ENCODE results near the gene PRPF8.
"Not testable (repeated sequence)": the region's sequence is repeated elsewhere in the genome, so short reads cannot be mapped to it uniquely, and the experiment has no call there.

The PRPF8 gene

GRCh38 chr17:1688405-1688804, 3.7 kb upstream of the PRPF8 start:
- DNase-seq, result not testable (repeated sequence)

- DNase-seq, result no peak
These were observed 1.4 kb upstream of the PRPF8 start for GRCh38 chr17:1686086-1686485.

DNA sequence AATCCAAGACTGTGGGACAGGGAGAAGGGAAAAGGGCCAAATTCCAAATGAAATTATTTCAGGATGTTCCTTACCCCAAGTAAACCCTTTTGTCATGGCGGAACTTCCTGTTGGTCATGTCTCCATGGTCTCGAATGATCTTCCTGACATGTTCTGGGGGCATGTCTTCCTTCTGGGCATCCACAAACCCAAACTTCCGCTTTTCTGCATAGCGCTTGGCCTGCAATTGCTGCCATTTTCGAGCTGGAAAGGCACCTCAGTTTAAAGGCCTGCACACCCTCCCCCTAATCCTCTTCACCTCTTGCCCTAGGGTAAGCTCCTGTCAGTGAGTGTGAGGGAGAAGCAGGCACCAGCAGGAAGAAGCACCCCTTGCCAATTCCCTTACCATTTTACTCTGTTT, 1.2 kb downstream of the PRPF8 start:
- no peak for DNase-seq

- no peak for DNase-seq
These were observed 8.3 kb downstream of the PRPF8 start for GRCh38 chr17:1676401-1676800.

GRCh38 chr17:1673041-1673785, 11.5 kb downstream of the PRPF8 start:
- DNase-seq, result no peak

DNA sequence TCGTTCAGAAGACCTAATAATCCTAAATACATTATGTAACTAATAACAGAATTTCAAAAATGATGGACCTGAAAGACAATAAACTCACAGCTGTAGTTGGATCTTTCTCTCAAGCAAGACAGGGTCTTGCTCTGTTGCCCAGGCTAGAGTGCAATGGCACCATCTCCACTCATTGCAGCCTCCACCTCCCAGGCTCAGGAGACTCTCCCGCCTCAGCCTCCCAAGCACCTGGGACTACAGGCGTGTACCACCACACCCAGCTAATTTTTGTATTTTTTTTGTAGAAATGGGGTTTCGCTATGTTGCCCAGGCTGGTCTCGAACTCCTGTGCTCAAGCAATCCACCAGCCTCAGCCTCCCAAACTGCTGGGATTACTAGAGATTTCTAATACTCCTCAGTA, 20.7 kb downstream of the PRPF8 start:
- not testable (repeated sequence) for DNase-seq

DNA sequence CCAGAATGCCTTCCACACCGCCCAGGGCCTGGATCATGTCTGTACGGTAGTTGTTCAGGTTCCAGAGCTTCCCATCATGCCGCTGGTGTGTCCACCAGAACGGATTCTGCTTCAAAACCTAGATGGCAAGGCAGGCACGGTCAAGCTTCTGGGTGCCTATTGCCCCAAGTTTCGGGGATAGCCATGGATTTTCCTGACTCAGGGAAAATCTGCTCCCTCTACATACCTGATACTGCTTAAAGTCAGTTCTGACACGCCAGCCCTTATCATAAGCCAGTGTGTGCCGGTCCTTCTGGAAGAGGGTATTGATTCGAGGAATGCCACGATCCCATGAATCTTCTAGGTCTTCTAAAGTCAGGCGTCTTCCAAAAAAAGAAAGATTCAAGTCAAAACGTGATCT, 23.6 kb downstream of the PRPF8 start:
- no peak for DNase-seq

DNA sequence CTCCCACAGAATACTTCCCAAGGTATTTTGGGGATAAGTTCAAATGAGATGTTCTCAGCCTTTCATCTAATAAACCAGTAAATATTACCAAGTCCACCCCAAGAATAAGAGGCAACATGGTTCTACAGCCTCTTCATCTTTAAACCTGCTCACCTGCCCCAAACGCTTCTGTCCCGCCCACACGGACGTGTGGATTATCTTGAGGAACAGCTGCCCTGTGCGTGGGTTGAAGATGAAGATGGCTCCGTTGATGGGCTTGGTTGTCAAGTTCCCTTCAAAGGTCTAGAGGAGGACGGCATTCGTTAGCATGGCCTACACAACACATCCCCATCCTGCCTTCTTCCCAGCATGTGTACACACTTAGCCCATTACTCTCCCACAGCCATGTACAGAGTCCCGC, 26.6 kb downstream of the PRPF8 start:
- no peak for DNase-seq

- DNase-seq, result no peak
These were observed 30.9 kb downstream of the PRPF8 start for GRCh38 chr17:1653735-1654134.

GRCh38 chr17:1652794-1653193, 31.9 kb downstream of the PRPF8 start:
- DNase-seq, result not testable (repeated sequence)

DNA sequence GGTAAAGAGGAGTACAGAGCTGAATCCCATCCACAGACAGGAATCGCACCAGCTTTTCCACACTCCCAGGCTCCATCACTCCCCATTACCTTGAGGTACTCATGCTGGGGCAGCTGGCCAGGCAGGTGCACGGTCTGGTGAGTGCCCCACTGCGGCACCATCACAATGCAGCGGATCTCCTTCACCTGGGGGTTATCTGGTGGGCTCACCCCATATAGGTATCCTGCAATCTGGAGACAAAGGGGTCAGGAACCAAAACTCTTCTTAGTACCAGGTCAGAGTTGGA, 33.2 kb downstream of the PRPF8 start:
- no peak for DNase-seq

GRCh38 chr17:1650731-1651558, 33.7 kb downstream of the PRPF8 start:
- DNase-seq, result no peak

DNA sequence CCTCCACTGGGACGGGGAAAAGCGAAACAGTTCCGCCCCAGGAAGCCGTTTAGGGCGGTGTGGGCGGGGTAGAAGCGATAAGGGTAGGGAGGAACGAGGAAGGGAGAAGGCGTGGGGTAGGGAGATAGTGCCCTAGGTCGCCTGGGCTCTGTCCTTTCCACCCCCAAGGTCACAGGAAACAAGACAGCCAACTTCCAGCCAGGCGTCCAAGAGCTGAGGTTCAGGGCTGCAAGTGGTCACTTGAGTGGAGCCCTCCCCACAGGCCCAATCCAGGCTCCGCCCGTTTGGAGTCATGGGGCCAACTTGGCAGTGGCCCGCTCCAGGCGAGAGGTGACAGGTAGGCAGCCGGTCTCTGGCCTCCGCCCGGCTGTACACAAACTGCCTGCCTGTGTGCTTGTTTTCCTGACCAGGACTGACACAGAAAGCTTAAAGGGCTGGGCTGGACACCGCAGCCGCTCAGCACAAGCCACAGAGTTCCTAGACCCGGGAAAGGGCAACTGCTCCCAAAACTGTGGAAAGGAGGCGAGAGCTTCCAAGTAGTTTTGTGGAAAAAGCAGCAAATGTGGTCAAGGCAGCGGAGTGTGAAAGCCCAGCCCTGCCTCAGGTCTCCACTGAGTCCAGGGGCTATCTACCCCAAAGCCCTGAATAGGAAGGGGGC, 34.7 kb downstream of the PRPF8 start, which contains the start of gene RILP:
TSS of gene RILP (minus strand) at position 23 of the 658 bp plus-strand sequence. CDS start 62 bp downstream, outside the sequence.
- DNase-seq, result no peak

- DNase-seq, result peak; percentile 93 to 96
These were observed 35.5 kb downstream of the PRPF8 start for GRCh38 chr17:1648963-1649843.

DNA sequence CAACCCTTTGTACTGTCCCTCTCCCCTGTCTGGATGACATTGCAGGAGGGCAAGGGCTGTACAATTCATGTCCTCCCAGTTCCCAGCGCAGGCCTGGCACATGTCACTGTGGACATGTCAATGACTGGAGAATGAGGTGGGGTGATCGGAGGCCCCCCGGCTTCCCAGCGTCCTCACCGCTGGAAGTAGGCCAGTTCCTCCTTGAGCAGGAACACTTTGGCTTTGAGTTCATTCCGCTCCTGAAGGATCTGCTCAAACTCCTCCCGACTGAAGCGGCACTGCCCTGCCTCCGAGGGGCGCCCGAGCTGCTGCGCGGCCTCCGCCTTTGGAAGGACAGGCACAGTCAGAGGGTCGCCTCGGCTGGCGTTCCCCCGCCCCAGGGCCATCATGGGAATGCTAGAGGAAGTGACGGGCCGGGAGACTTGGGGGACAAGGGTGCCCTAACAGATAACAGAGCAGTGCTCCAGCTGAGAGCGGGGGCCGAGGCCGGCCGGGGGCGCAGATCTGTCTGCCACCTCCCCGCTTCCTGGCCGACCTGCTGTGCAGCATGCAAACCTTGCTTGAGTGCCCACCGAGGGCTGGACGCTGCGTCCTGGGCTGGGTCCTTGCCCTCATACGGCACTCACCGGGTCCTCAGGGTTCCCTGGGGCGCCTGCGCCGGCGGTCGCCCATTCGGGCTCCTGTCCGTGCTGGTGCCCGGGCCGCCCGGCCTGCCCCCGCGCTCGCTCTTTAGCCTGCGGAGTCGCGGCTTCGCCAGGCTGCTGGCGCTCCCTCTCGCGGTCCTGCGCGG, 36.3 kb downstream of the PRPF8 start:
- DNase-seq, result no peak

DNA sequence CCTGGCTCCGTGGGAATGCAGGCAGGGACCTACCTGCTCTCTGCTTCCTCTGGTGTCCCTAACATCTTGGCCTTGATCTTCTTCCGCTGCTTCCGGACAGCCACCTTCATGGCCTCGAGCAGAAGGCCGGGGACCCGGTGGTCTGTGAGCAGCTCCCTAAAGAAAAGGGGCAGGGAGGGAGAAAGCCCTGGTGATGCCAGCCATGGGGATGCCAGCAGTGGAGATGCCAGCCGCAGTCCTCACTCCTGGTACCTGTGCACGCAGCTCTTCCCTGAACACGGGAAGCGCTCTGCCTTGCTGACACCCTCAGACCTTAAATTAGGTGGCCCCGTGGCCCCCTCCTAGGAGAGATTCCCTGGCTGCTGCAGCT, 36.9 kb downstream of the PRPF8 start:
- DNase-seq, result no peak

- DNase-seq, result no peak
These were observed 38.3 kb downstream of the PRPF8 start for GRCh38 chr17:1646199-1646875.

- peak in 1 of 2 donors; percentile 18 for DNase-seq
These were observed 39.2 kb downstream of the PRPF8 start, which contains the start of gene SCARF1 for GRCh38 chr17:1645207-1646171. SCARF1 (minus strand) TSS chr17:1645732; CDS start chr17:1645697, 35 bp downstream.

- peak in 1 of 2 donors; percentile 42 for DNase-seq
These were observed 40.0 kb downstream of the PRPF8 start for GRCh38 chr17:1644493-1645206.

Measured in stimulated activated CD4-positive, alpha-beta T cell treated with anti-CD3 and anti-CD28 coated beads, Interleukin-2, amount 100 ng/mL, for 24 hours (primary cell).